K562 (cell line): ENCODE measurements around the gene NDOR1. TPM values are rescaled to one million over a fixed set of nuclear protein-coding genes. Genes with fewer than 3 reads are reported as not detected.
A peak's percentile ranks its signal among the peaks of the same experiment; 100 is the strongest.

ENCODE experiments used
- ATAC-seq: fragments of 200-7000 bp; cut with Tn5 transposase; 3 replicates; pipeline ENCODE4 v1.9.1; 2020; ENCODE audit warnings: moderate library complexity
- BruUV-seq: library from RNA; stranded (reverse); fragments of 400-500 nt; replicated peaks from 2 replicates; lab custom pipeline; 2021; lab: Mats Ljungman, UMichigan
- CTCF ChIA-PET: fragments of 300-600 bp; formaldehyde crosslinking; extraction: SDS; loops from one replicate; lab custom pipeline; 2021; ENCODE audit warnings: low intra/inter-chr PET ratio; lab: Yijun Ruan, JAX
- POLR2A ChIA-PET: fragments of 300-600, 350-650 bp; sonication (Branson Sonifier 250); formaldehyde crosslinking; extraction: SDS; loops from one replicate; lab custom pipeline; 2021; ENCODE audit warnings: antibody characterized with exemption, inconsistent platforms; lab: Yijun Ruan, JAX
- DNase-seq, 4 experiments: peaks; one replicate each; pipeline versions ENCODE4 v3.0.0 to v3.0.0-alpha.2; 2011 to 2018; ENCODE audit warnings: low spot score in 3 of 4, mixed read lengths in 3 of 4; ENCODE audit errors: extremely low read depth in 1 of 4
- FAIRE-seq: peaks from 2 replicates; lab custom pipeline; 2011; peaks lifted over from hg19 to GRCh38; lab: Jason Lieb, UNC
- H2AFZ ChIP-seq: 2 replicates; pipeline ENCODE4 v1.6.0; 2011; ENCODE audit warnings: low read depth, low read length, control low read depth, inconsistent platforms
- H3K27ac ChIP-seq: fragments of 200-600 bp; 3 replicates; pipeline ENCODE4 v1.8.0; 2011; ENCODE audit warnings: low read depth, mild to moderate bottlenecking, control low read depth, inconsistent platforms, low read length, moderate library complexity, mixed read lengths; ENCODE audit errors: extremely low read depth
- H3K27me3 ChIP-seq, 2 experiments: fragments of 300-600 bp in 1 of 2; 2 replicates in 1 of 2; 3 replicates in 1 of 2; pipeline versions ENCODE4 v1.6.0 to v1.8.0; 2011; ENCODE audit warnings: inconsistent platforms in 2 of 2, low read length in 2 of 2, mild to moderate bottlenecking in 1 of 2, mixed read lengths in 1 of 2, moderate library complexity in 1 of 2; ENCODE audit not compliant: control insufficient read depth in 2 of 2, insufficient read depth in 2 of 2
- H3K36me3 ChIP-seq: fragments of 300-600 bp; 3 replicates; pipeline ENCODE4 v1.8.0; 2011; ENCODE audit warnings: mild to moderate bottlenecking, low read length, inconsistent platforms; ENCODE audit not compliant: control insufficient read depth, insufficient read depth
- H3K4me1 ChIP-seq, 2 experiments: fragments of 200-600 bp in 1 of 2; replicated peaks in 1 of 2; 2 replicates in 1 of 2; 3 replicates in 1 of 2; pipeline versions ENCODE4 v1.5.1 to v1.8.0; 2011; ENCODE audit warnings: inconsistent platforms in 2 of 2, low read length in 2 of 2, mild to moderate bottlenecking in 1 of 2, mixed read lengths in 1 of 2, moderate library complexity in 1 of 2; ENCODE audit not compliant: control insufficient read depth in 2 of 2, insufficient read depth in 2 of 2
- H3K4me2 ChIP-seq: 2 replicates; pipeline ENCODE4 v1.6.1; 2011; ENCODE audit warnings: low read length, control low read depth, inconsistent platforms, mixed read lengths; ENCODE audit not compliant: insufficient read depth
- H3K4me3 ChIP-seq: fragments of 200-600 bp; sonication (generic), shearing (Covaris generic); 2 replicates; pipeline ENCODE4 v1.5.1; 2016; ENCODE audit warnings: control low read depth, inconsistent platforms
- H3K79me2 ChIP-seq: fragments of 200-600 bp; 3 replicates; pipeline ENCODE4 v1.8.0; 2011; ENCODE audit warnings: low read length, inconsistent platforms; ENCODE audit not compliant: control insufficient read depth, insufficient read depth
- H3K9ac ChIP-seq, 2 experiments: 2 replicates each; pipeline versions ENCODE4 v1.6.0 to v1.6.1; 2011; ENCODE audit warnings: low read depth in 2 of 2, low read length in 2 of 2, control low read depth in 1 of 2, inconsistent platforms in 1 of 2, mild to moderate bottlenecking in 1 of 2, mixed read lengths in 1 of 2; ENCODE audit not compliant: insufficient read depth in 1 of 2
- H3K9me1 ChIP-seq: one replicate; pipeline ENCODE4 v1.6.0; 2011; ENCODE audit warnings: inconsistent platforms, mild to moderate bottlenecking, low read length, moderate library complexity; ENCODE audit not compliant: control insufficient read depth, insufficient read depth
- H3K9me3 ChIP-seq: replicated peaks from 2 replicates; pipeline ENCODE4 v1.5.1; 2011; ENCODE audit warnings: low read depth, low read length, inconsistent platforms; ENCODE audit not compliant: control insufficient read depth, insufficient read depth
- H4K20me1 ChIP-seq: replicated peaks from 2 replicates; pipeline ENCODE4 v1.6.1; 2011; ENCODE audit warnings: low read length, inconsistent platforms, mixed read lengths; ENCODE audit not compliant: control insufficient read depth, insufficient read depth
- HDAC3 ChIP-seq: fragments of 450-650 bp; IDR thresholded peaks from 2 replicates; pipeline ENCODE4 v1.6.1; 2018; ENCODE audit warnings: borderline replicate concordance, mild to moderate bottlenecking, moderate library complexity; ENCODE audit not compliant: partially characterized antibody
- HOXB6 ChIP-seq: fragments of 250-450 bp; sonication (Bioruptor Pico); IDR thresholded peaks from 2 replicates; pipeline ENCODE4 v1.5.1; 2022; ENCODE audit warnings: mild to moderate bottlenecking, borderline replicate concordance
- HSF4 ChIP-seq: fragments of 250-450 bp; sonication (Bioruptor Pico); IDR thresholded peaks from 2 replicates; pipeline ENCODE4 v2.1.2; 2022; ENCODE audit warnings: mild to moderate bottlenecking, moderate library complexity, borderline replicate concordance
- MCM3 ChIP-seq: fragments of 450-650 bp; IDR thresholded peaks from 2 replicates; pipeline ENCODE4 v1.6.1; 2016
- PHB ChIP-seq: fragments of 250-450 bp; sonication (Bioruptor Pico); IDR thresholded peaks from 2 replicates; pipeline ENCODE4 v1.5.0; 2021
- POLR2G ChIP-seq: fragments of 200-400 bp; formaldehyde crosslinking; IDR thresholded peaks from 2 replicates; pipeline ENCODE4 v1.6.1; 2017; ENCODE audit warnings: low read depth, mild to moderate bottlenecking, antibody characterized with exemption, low read length, moderate library complexity
- RB1 ChIP-seq: fragments of 450-650 bp; IDR thresholded peaks from 2 replicates; pipeline ENCODE4 v1.6.1; 2017; ENCODE audit warnings: low read depth, mild to moderate bottlenecking
- ZBTB7A ChIP-seq: IDR thresholded peaks from 2 replicates; pipeline ENCODE4 v1.6.1; 2011; ENCODE audit warnings: low read depth, mild to moderate bottlenecking, low read length, moderate library complexity, borderline replicate concordance; ENCODE audit not compliant: control insufficient read depth
- WGBS: fragments of 100-300 bp; shearing (Covaris generic); methylation state at CpG from one replicate; pipeline ENCODE4 v1.1.6; 2016; ENCODE audit warnings: low coverage, mixed read lengths; ENCODE audit not compliant: insufficient coverage; ENCODE audit errors: missing lambda C conversion rate; 5-methylcytosine and 5-hydroxymethylcytosine counted together
- in situ Hi-C: fragments of 300-500 bp; cut with MboI; formaldehyde crosslinking; loops from 4 replicates; pipeline ENCODE4 v1.15.0; 2018; ENCODE audit warnings: inconsistent platforms, mixed read lengths
- intact Hi-C: fragments of 100-400 bp; cut with micrococcal nuclease; formaldehyde crosslinking; loops from 2 replicates; pipeline ENCODE4 v1.14.2; 2022
- polyA plus RNA-seq, 8 experiments: library from polyadenylated mRNA; depleted of rRNA in 4 of 8; stranded (reverse) in 5 of 8; unstranded in 3 of 8; fragments of >200 nt; fragmentation: Nextera tagmentation in 2 of 8; fragmentation: Illumina TruSeq in 1 of 8; extraction: Ambion mirVana in 2 of 8; extraction: Trizol in 1 of 8; gene quantifications; 2 replicates each; pipeline versions ENCODE4 v1.2.1 to v1.2.3, GENCODE V29; 2011 to 2014; ENCODE audit warnings: inconsistent platforms in 1 of 8, missing spikeins in 1 of 8
- total RNA-seq, 7 experiments: library from RNA; depleted of rRNA in 6 of 7; stranded (reverse); fragments of >200 nt in 6 of 7; fragmentation: Illumina TruSeq in 2 of 7; extraction: Trizol in 2 of 7; gene quantifications; 2 replicates each; pipeline versions ENCODE4 v1.2.1 to v1.2.3, GENCODE V29; 2011 to 2021; ENCODE audit warnings: low replicate concordance in 1 of 7
- TF ChIP-seq, protein P1 (sequence below): fragments of 200-800 bp; sonication (Bioruptor generic); IDR thresholded peaks from 2 replicates; pipeline ENCODE4 v1.6.1; 2016; ENCODE audit warnings: missing genetic modification characterization, missing compliant biosample characterization

Gene NDOR1
- total and polyA plus RNA-seq, 9 of the 15 experiments (the other 6 are each of a cell fraction or from before 2014, with no cell fraction given), result 0.06 to 36.9 (median 6.9) TPM

DNA sequence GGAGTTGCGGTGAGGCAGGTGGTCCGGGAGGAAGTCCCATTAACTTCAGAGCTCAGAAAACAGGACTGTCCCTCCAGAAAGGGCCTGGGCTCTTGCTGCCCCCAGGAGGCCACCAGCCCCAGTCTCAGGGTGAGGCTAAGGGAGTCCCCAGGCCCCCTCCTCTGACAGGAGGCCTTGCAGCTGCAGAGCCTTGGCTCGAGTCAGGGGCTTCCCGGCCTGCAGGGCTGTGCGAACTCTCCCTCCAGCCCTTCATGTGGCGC is 42.3 kb downstream of the NDOR1 start:
- no peak for FAIRE-seq

DNA sequence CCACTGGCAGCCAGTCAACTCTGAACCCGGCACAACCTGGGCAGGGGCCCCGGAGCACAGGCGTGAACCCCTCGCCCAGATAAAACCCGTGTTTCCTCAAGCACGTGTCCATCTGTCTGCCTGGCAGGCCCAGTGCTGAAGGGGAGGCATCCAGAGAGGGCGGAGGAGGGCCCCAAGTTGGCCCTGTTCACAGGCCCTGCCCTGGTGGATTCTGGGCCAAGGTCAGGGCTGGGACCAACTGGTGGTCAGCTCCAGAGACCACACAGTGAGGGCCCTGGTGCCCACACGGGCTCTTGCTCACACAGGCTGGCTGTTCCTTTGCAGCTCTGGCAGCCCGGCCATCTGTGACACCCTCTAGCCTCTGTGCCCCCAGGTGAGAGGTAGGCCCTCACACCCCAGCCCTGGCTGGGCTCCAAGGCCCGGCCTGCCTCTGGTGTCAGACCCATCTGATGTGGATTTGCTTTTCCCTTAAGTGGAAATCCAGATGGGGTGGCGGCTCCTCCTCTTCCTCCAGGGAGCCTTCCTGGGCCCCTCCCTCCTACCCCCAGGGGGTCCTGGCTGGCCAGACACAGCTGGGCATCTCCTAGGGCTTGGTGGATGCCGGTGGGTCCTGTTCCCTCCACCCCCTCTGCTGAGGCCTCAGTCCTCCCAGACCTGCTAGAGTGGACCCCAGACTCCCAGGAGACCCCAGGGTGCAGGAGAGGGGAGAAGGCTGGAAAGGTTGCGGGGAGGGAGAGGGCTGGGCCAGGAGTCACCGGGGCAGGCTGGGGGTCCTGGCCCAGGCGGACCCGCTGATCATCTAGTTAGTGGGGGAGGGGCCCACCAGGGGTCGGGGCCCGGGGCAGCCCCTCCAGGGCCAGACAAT is 45.1 kb downstream of the NDOR1 start:
- in situ Hi-C loops, result no loop called here
- DNase-seq (no peak), ATAC-seq (no peak), FAIRE-seq (no peak)
- H3K27me3 ChIP-seq, result no peaks in the 10 kb centered on the region
- H3K9ac ChIP-seq, result peak overlapping the region in 1 of 2 experiments; percentile 85; a peak in 2 of 4 replicates
- no peak overlapping the region for H3K27ac ChIP-seq
- H3K9me3 ChIP-seq, result no peaks in the 10 kb centered on the region
- 67% methylated on average over 12 of the region's 18 CpGs for WGBS
- no peak overlapping the region for H3K4me2 ChIP-seq
- BruUV-seq, result no TSS peak
- no peak overlapping the region for H2AFZ ChIP-seq
- ChIA-PET CTCF (no interaction called here), POLR2A (interaction anchor here (1.2 to 8.3 kb wide), 2 partner anchors 8 to 41 kb away, joined by 4 to 221 read pairs; partner anchors contain the start of gene TUBB4B)
- peaks cover 7 to 73% of the 10 kb centered on the region in 2 experiments; a peak in 4 of 5 replicates for H3K4me1 ChIP-seq
- no peak overlapping the region for H3K4me3 ChIP-seq
- H3K36me3 ChIP-seq, result no peaks in the 10 kb centered on the region
- H3K79me2 ChIP-seq, result peaks cover 16% of the 10 kb centered on the region
- intact Hi-C loops, result no loop called here
- no peaks in the 10 kb centered on the region; the same call in 1 of the 2 replicates for H4K20me1 ChIP-seq
- H3K9me1 ChIP-seq, result no peaks in the 10 kb centered on the region
- TF ChIP-seq HSF4 (CRISPR knock-in tag) (no peak), ZBTB7A (0 out of 2 replicates have a peak, but pooled peaks have one; percentile 33), RB1 (no peak), PHB (CRISPR knock-in tag) (no peak), HOXB6 (CRISPR knock-in tag) (no peak), MCM3 (no peak)
- TF ChIP-seq, protein P1, sequence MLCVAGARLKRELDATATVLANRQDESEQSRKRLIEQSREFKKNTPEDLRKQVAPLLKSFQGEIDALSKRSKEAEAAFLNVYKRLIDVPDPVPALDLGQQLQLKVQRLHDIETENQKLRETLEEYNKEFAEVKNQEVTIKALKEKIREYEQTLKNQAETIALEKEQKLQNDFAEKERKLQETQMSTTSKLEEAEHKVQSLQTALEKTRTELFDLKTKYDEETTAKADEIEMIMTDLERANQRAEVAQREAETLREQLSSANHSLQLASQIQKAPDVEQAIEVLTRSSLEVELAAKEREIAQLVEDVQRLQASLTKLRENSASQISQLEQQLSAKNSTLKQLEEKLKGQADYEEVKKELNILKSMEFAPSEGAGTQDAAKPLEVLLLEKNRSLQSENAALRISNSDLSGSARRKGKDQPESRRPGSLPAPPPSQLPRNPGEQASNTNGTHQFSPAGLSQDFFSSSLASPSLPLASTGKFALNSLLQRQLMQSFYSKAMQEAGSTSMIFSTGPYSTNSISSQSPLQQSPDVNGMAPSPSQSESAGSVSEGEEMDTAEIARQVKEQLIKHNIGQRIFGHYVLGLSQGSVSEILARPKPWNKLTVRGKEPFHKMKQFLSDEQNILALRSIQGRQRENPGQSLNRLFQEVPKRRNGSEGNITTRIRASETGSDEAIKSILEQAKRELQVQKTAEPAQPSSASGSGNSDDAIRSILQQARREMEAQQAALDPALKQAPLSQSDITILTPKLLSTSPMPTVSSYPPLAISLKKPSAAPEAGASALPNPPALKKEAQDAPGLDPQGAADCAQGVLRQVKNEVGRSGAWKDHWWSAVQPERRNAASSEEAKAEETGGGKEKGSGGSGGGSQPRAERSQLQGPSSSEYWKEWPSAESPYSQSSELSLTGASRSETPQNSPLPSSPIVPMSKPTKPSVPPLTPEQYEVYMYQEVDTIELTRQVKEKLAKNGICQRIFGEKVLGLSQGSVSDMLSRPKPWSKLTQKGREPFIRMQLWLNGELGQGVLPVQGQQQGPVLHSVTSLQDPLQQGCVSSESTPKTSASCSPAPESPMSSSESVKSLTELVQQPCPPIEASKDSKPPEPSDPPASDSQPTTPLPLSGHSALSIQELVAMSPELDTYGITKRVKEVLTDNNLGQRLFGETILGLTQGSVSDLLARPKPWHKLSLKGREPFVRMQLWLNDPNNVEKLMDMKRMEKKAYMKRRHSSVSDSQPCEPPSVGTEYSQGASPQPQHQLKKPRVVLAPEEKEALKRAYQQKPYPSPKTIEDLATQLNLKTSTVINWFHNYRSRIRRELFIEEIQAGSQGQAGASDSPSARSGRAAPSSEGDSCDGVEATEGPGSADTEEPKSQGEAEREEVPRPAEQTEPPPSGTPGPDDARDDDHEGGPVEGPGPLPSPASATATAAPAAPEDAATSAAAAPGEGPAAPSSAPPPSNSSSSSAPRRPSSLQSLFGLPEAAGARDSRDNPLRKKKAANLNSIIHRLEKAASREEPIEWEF (CRISPR knock-in tag), result no peak

More for the DNA sequence above, 42.3 kb downstream of the NDOR1 start:
- TF ChIP-seq POLR2G, result 0 out of 2 replicates have a peak, but pooled peaks have one; percentile 3
- TF ChIP-seq HDAC3, result no peak
- TF ChIP-seq, all 486 proteins: peak for 1
- in situ Hi-C loops (loop anchor here (25.0 kb wide), 1 partner anchor 461 kb away; the partner anchor contains the start of genes CCDC183 and TMEM141), intact Hi-C loops (loop anchor here (10.0 kb wide), 1 partner anchor 463 kb away; no protein-coding TSS in a partner anchor)
- CTCF ChIA-PET, result no interaction called here
- ATAC-seq (no peak), DNase-seq (no peak)
- Histone ChIP-seq H2AFZ (no peak overlapping the region), H3K4me3 (no peak overlapping the region), H3K36me3 (peaks cover 13% of the 10 kb centered on the region), H3K79me2 (peaks cover 14% of the 10 kb centered on the region), H3K27ac (no peak overlapping the region), H3K9ac (peak overlapping the region in 1 of 2 experiments; percentile 71; a peak in 2 of 4 replicates), H3K4me2 (no peak overlapping the region), H3K27me3 (no peaks in the 10 kb centered on the region), H4K20me1 (peaks cover 16% of the 10 kb centered on the region), H3K9me3 (no peaks in the 10 kb centered on the region), H3K9me1 (no peaks in the 10 kb centered on the region), H3K4me1 (peaks cover 11 to 75% of the 10 kb centered on the region in 2 experiments; a peak in 4 of 5 replicates)
- POLR2A ChIA-PET, result interaction anchor here (0.6 to 0.8 kb wide), 2 partner anchors 17 to 174 kb away, joined by 3 read pairs; no protein-coding TSS in a partner anchor
- BruUV-seq, result no TSS peak
- 79% methylated on average over 6 of the region's 6 CpGs for WGBS
